RPMI7951 (cell line): ENCODE measurements around the gene SLC25A21. TPM values are rescaled to one million over a fixed set of nuclear protein-coding genes. Genes with fewer than 3 reads are reported as not detected.

Experiments used
- DNase-seq: peaks from one replicate; pipeline ENCODE4 v3.0.0-alpha.2; 2012; ENCODE audit warnings: low read depth
- total RNA-seq: library from RNA; depleted of rRNA; stranded (reverse); fragments of >200 nt; shearing (Covaris generic); gene quantifications from 2 replicates; pipeline ENCODE4 v1.2.3, GENCODE V29; 2014; rRNA removed

Gene SLC25A21
- total RNA-seq, 1 experiment from 2014 or later: 0.84 TPM

- no peak for DNase-seq
Measured at GRCh38 chr14:36652542-36653201, 519.7 kb downstream of the SLC25A21 start.

DNA sequence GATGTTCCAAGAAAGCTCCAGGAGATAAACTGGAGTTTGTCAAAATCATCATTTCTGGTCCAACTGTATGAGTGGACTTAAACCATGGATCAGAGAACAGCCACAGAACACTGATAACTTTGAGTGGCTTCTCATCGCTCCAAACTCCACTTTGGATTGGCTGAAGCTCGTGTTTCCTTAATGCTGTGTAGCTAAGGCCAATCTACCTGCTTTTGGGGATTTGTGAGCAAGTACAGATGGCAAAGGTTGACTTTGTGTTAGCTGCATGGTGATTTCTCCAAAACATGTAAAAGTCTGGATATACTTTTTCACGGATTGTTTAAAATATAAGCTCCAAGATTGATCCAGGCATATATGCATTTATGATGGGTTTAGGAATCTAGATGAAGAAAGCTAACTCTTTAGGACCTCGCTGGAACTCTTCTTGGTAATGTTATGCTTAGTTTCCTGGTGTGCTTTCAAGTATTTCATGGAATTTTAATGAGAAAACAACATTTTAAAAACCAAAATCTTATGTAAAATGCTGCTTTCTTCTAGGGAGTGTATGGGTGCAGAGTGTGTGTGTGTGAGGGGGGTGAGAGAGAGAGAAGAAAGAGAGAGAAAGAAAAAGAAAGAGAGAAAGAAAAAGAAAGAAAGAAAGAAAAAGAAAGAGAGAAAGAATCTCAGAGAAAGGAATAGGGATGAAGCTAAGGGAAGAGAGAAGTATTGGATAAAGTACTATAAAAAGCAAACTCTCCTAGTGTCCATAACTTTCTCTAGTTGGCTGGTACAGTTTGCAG, 522.3 kb downstream of the SLC25A21 start:
- no peak for DNase-seq

- peak; percentile 25 for DNase-seq
Measured at GRCh38 chr14:36647824-36648753, 524.3 kb downstream of the SLC25A21 start.

DNA sequence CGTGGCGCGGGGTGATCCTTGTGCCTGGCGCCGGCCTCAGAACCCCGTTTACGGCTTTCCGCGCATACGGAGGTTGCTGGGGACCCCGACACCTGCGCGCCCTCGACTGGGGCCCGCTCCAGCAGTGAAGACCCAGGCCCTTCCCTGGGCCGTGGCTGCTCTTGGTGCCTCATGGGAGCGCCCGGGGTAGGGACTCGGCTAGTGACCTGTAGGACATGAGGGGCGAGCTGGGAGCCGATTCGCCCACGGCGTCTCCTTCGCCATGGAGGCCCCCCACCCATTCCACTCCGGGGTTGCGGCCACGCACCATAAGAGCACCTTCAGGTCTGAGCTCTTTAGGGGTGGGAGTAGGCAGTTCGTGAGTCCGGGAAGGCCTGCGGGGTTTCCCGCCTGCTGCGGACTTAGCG, 525.0 kb downstream of the SLC25A21 start:
- no peak for DNase-seq

DNA sequence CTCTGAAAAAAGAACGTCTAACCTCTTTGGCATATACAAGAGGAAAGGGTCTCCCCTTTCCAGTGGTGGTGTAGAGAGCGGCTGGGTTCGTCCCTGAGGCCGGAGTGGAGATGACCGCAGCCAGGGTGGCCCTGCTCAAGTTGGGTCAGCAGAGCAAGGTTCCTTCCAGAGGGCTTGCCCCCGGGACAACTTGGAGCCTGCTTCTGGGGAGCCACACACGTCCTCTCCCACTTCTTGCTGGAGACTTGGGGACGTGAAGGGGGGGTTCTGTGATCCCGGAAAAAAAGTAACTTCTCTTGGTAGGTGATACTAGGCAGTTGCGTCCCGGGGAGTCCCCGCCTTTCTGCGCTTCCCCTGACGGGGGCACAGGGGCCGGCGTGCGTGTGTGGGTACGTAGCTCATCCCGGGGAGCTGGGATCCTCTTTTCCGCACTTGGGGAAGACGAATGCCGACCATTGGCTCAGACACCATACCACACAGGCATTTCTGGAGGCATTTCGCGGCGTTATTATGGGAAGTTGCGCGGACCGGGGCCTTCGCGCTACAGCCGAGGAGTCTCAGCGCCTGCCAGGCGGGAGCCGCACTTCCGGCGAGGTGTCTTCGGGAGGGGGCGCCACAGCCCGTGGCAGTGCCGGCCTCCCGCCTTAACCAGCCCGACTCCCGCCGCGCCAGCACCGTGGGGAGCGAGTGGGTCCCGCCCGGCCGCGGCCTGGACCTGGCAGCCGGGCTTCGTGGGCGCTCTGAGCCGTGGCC, 525.6 kb downstream of the SLC25A21 start:
- no peak for DNase-seq

DNA sequence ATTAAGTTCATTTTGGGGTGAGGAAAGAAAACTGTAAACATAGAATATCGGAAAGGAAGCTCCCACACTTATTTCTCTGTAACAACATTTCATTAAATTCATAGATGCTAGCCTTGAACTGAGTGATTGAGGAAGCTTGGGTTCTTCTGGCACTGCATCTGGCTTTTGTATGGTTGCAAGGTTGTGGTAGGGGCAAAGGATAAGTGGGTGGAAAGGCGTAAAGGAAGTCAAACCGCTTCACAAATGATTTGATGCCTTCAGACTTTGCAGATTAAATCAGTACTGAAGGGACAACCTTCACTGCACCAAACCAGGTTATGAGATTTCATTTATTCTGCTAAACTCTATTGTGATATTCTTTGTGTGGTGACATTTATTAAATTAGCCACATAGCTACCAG, 538.8 kb downstream of the SLC25A21 start:
- DNase-seq: no peak

Other genes starting within 250 kb of the SLC25A21 start
- 3.2 and 5.4 TPM in 2 replicates for gene MIPOL1, start 25.3 kb upstream of the SLC25A21 start, total RNA-seq